Measurements from ENCODE around the gene CD37. TPM values are rescaled to one million over a fixed set of nuclear protein-coding genes. Genes with fewer than 3 reads are reported as not detected.
A peak's percentile ranks its signal among the peaks of the same experiment; 100 is the strongest.

CD37 gene
- total and polyA plus RNA-seq, 2 donors: 31.6 to 78.4 TPM

DNA sequence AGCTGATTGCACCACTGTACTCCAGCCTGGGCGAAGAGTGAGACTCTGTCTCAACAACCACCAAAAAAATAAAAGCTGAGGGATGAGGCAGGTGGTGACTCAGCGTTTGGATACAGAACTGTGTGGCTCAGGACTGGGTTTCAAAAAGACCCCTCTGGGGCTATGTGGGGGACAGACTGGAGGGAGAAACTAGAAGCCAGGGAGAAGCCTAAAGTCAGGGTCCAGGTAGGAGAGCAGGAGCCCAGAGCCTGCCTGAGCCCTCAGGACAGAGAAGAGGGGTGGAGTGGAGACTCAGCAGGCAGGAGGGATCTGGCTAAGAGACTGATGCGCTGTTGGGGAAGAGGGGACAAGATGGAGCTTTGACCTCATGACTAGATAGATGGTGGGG is 1.8 kb upstream of the CD37 start:
- WGBS: 53% methylated on average over 3 of the region's 3 CpGs
- no peaks in the 10 kb centered on the region for H3K9me3 ChIP-seq (ENCODE audit: control insufficient read depth in 2 of 2, insufficient read depth in 1 of 2, low read length in 1 of 2)
- peak overlapping the region; percentile 81 to 94 for H3K27ac ChIP-seq (ENCODE audit: low read depth in 1 of 2, low read length in 1 of 2)
- no peak for DNase-seq (ENCODE audit: low read depth in 6 of 9, low spot score in 9 of 9)
- H3K4me3 ChIP-seq (ENCODE audit: low read length in 2 of 2): no peak overlapping the region
- peaks cover 22 to 52% of the 10 kb centered on the region in 2 donors for H3K4me1 ChIP-seq (ENCODE audit: control insufficient read depth in 2 of 2, insufficient read depth in 2 of 2, low read length in 2 of 2)
- H3K27me3 ChIP-seq (ENCODE audit: control insufficient read depth in 2 of 2, insufficient read depth in 1 of 2, low read length in 1 of 2): no peaks in the 10 kb centered on the region
- peaks cover 11 to 14% of the 10 kb centered on the region in 2 donors for H3K36me3 ChIP-seq (ENCODE audit: control insufficient read depth in 2 of 2, insufficient read depth in 2 of 2, low read length in 1 of 2)

DNA sequence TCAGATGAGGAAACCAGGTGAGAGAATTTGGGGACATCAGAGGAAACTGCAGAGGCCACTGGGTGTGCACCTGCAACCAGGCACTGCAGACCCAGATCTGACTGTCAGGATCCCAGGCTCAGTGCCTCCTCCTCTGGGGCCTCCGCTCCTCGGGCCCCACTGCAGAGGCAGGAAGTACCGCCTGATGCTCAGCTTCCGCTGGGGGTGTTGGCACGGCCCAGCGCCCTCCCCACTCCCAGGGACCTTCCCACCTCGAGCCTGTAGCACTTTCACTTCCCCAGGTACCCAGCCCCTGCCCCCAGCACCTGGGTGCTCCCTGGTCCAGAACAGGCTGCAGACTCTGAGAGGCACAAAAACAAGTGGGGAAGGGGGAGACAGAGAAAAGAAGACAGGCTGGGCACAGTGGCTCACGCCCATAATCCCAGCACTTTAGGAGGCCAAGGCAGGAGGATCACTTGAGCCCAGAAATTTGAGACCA is 1.4 kb upstream of the CD37 start:
- Histone ChIP-seq H3K27me3 (ENCODE audit: control insufficient read depth in 2 of 2, insufficient read depth in 1 of 2, low read length in 1 of 2) (no peaks in the 10 kb centered on the region), H3K36me3 (ENCODE audit: control insufficient read depth in 2 of 2, insufficient read depth in 2 of 2, low read length in 1 of 2) (peaks cover 15 to 18% of the 10 kb centered on the region in 2 donors), H3K4me3 (ENCODE audit: low read length in 2 of 2) (peak overlapping the region; percentile 2 to 23), H3K9me3 (ENCODE audit: control insufficient read depth in 2 of 2, insufficient read depth in 1 of 2, low read length in 1 of 2) (no peaks in the 10 kb centered on the region), H3K27ac (ENCODE audit: low read depth in 1 of 2, low read length in 1 of 2) (peak overlapping the region; percentile 81 to 94), H3K4me1 (ENCODE audit: control insufficient read depth in 2 of 2, insufficient read depth in 2 of 2, low read length in 2 of 2) (peaks cover 22 to 52% of the 10 kb centered on the region in 2 donors)
- WGBS: 9% methylated on average over 8 of the region's 8 CpGs
- DNase-seq (ENCODE audit: low read depth in 6 of 9, low spot score in 9 of 9): peak; percentile 37 to 88 (median 61)

DNA sequence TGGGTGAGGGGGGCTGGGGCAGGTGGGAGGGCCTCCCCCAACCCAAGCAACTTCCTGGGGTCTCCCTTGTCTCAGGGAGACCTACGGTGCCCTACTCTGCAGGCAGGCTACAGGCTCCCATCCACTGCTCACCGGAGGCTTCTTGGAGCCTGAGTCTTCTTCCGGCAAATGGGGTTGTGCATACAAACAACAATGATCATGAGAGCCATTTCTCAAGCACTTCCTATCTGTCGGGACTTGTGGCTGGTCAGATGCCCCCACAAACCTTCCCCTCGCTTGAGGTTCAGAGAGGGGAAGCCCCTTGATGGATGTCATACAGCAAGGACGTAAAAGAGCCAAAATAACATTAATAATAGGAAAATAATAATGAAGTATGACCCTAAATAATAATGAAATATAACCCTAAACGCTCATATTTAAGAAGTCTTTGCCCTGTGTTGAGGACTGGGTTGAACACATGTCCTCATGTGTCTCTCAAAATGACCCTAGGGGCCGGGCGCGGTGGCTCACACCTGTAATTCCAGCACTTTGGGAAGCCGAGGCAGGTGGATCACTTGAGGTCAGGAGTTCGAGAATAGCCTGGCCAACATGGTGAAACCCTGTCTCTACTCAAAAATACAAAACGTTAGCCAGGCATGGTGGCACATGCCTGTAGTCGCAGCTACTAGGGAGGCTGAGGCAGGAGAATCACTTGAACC is 727 bp downstream of the CD37 start:
- H3K27ac ChIP-seq (ENCODE audit: low read depth in 1 of 2, low read length in 1 of 2): peak overlapping the region; percentile 88 to 94
- H3K4me1 ChIP-seq (ENCODE audit: control insufficient read depth in 2 of 2, insufficient read depth in 2 of 2, low read length in 2 of 2): peaks cover 22 to 57% of the 10 kb centered on the region in 2 donors
- H3K9me3 ChIP-seq (ENCODE audit: control insufficient read depth in 2 of 2, insufficient read depth in 1 of 2, low read length in 1 of 2): no peaks in the 10 kb centered on the region
- H3K4me3 ChIP-seq (ENCODE audit: low read length in 2 of 2): peak overlapping the region; percentile 56 to 81
- whole genome bisulfite sequencing: 58% methylated on average over 14 of the region's 14 CpGs
- DNase-seq (ENCODE audit: low read depth in 6 of 9, low spot score in 9 of 9): no peak
- peaks cover 22 to 34% of the 10 kb centered on the region in 2 donors for H3K36me3 ChIP-seq (ENCODE audit: control insufficient read depth in 2 of 2, insufficient read depth in 2 of 2, low read length in 1 of 2)
- H3K27me3 ChIP-seq (ENCODE audit: control insufficient read depth in 2 of 2, insufficient read depth in 1 of 2, low read length in 1 of 2): no peaks in the 10 kb centered on the region

DNA sequence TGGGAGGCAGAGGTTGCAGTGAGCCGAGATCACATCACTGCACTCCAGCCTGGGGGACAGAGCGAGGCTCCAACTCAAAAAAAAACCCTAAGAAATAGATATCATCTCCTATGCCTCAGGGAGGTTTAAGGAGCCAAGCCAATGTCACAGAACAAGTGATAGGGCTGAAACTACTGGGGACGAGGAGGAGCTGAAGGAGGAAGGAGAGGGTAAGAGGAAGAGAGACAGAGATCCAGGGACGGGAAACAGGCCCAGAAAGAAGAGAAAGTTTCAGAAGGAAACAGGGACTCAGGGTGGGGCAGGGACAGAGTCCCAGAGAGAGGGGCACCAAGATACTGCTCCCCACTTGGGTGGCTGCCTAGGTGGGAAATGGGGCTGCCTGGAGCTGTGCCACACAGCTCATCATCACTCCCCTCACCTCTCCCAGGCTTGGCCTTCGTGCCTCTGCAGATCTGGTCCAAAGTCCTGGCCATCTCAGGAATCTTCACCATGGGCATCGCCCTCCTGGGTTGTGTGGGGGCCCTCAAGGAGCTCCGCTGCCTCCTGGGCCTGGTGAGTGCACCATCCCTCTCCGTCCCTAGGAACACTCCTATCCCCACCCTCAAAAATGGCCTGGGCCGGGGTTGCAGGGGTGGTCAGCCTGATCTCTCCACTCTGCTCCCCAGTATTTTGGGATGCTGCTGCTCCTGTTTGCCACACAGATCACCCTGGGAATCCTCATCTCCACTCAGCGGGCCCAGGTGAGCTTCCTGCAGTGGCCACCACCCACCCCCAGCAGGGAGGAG is 1.5 kb downstream of the CD37 start:
- Histone ChIP-seq H3K4me1 (ENCODE audit: control insufficient read depth in 2 of 2, insufficient read depth in 2 of 2, low read length in 2 of 2) (peaks cover 22 to 53% of the 10 kb centered on the region in 2 donors), H3K36me3 (ENCODE audit: control insufficient read depth in 2 of 2, insufficient read depth in 2 of 2, low read length in 1 of 2) (peaks cover 22 to 34% of the 10 kb centered on the region in 2 donors), H3K9me3 (ENCODE audit: control insufficient read depth in 2 of 2, insufficient read depth in 1 of 2, low read length in 1 of 2) (no peaks in the 10 kb centered on the region), H3K27ac (ENCODE audit: low read depth in 1 of 2, low read length in 1 of 2) (no peak overlapping the region), H3K27me3 (ENCODE audit: control insufficient read depth in 2 of 2, insufficient read depth in 1 of 2, low read length in 1 of 2) (no peaks in the 10 kb centered on the region), H3K4me3 (ENCODE audit: low read length in 2 of 2) (no peak overlapping the region)
- no peak for DNase-seq (ENCODE audit: low read depth in 6 of 9, low spot score in 9 of 9)
- 96% methylated on average over 10 of the region's 10 CpGs for WGBS

DNA sequence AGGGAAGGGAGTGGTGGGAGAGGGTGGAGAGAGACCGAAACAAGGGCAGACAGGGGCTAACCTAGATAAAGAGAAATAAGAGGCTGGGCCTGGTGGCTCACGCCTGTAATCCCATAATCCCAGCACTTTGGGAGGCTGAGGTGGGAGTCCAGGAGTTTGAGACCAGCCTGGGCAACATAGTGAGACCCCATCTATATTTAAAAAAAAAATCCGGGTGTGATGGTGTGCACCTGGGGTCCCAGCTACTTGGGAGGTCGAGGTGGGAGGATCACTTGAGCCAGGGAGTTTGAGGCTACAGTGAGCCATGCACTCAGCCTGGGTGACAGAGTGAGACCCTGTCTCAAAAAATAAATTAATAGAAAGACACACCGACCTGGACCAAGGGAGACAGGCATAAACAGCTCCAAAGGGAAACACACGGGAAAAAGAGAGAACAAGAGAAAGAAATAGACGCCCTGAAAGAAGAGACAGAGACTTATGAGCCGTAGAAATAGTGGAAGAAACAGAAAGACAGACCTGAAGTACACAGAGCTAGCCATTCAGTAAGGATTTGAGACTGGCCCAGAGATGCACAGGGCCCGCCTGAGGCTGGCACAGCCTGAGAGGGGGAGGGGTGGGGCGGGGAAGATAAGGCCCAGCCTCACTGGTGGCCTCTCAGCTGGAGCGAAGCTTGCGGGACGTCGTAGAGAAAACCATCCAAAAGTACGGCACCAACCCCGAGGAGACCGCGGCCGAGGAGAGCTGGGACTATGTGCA is 2.2 kb downstream of the CD37 start:
- H3K27me3 ChIP-seq (ENCODE audit: control insufficient read depth in 2 of 2, insufficient read depth in 1 of 2, low read length in 1 of 2): no peaks in the 10 kb centered on the region
- no peak for DNase-seq (ENCODE audit: low read depth in 6 of 9, low spot score in 9 of 9)
- H3K9me3 ChIP-seq (ENCODE audit: control insufficient read depth in 2 of 2, insufficient read depth in 1 of 2, low read length in 1 of 2): no peaks in the 10 kb centered on the region
- H3K36me3 ChIP-seq (ENCODE audit: control insufficient read depth in 2 of 2, insufficient read depth in 2 of 2, low read length in 1 of 2): peaks cover 22 to 34% of the 10 kb centered on the region in 2 donors
- H3K27ac ChIP-seq (ENCODE audit: low read depth in 1 of 2, low read length in 1 of 2): no peak overlapping the region
- 94% methylated on average over 19 of the region's 19 CpGs for WGBS
- peaks cover 22 to 46% of the 10 kb centered on the region in 2 donors for H3K4me1 ChIP-seq (ENCODE audit: control insufficient read depth in 2 of 2, insufficient read depth in 2 of 2, low read length in 2 of 2)
- no peak overlapping the region for H3K4me3 ChIP-seq (ENCODE audit: low read length in 2 of 2)

DNA sequence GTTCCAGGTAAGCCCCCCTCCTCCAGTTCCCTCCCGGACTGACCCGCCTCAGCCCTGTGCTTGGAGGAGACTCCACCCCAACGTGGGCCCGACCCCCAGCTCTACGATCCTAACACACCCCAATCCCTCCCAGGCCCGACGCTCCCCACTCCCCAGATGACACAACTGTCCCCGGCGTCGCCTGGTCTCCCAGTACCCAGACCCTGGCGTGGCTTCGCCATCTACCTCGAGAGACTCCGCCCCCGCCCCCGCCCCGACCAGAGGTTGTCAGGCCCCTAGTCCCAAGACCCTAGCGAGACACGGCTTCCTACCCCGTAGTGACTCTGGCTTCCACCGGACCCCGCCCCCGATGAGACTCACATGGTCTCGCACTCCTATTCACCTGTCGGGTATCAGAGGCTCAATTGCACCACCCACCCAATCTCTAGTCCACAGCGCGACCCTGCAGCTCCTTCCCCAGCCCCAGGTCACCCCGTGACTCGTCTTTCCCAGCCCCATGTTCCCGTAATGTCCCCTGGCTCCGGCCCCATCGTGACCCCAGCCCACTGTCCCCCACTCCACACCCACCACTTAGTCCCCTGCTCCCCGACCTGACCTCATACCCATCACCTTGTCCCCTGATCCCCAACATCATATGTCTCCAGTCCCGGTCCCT is 2.9 kb downstream of the CD37 start:
- Histone ChIP-seq H3K36me3 (ENCODE audit: control insufficient read depth in 2 of 2, insufficient read depth in 2 of 2, low read length in 1 of 2) (peaks cover 22 to 34% of the 10 kb centered on the region in 2 donors), H3K4me1 (ENCODE audit: control insufficient read depth in 2 of 2, insufficient read depth in 2 of 2, low read length in 2 of 2) (peaks cover 22 to 38% of the 10 kb centered on the region in 2 donors), H3K9me3 (ENCODE audit: control insufficient read depth in 2 of 2, insufficient read depth in 1 of 2, low read length in 1 of 2) (no peaks in the 10 kb centered on the region), H3K27ac (ENCODE audit: low read depth in 1 of 2, low read length in 1 of 2) (no peak overlapping the region), H3K27me3 (ENCODE audit: control insufficient read depth in 2 of 2, insufficient read depth in 1 of 2, low read length in 1 of 2) (no peaks in the 10 kb centered on the region), H3K4me3 (ENCODE audit: low read length in 2 of 2) (no peak overlapping the region)
- no peak for DNase-seq (ENCODE audit: low read depth in 6 of 9, low spot score in 9 of 9)
- WGBS: 94% methylated on average over 34 of the region's 34 CpGs

DNA sequence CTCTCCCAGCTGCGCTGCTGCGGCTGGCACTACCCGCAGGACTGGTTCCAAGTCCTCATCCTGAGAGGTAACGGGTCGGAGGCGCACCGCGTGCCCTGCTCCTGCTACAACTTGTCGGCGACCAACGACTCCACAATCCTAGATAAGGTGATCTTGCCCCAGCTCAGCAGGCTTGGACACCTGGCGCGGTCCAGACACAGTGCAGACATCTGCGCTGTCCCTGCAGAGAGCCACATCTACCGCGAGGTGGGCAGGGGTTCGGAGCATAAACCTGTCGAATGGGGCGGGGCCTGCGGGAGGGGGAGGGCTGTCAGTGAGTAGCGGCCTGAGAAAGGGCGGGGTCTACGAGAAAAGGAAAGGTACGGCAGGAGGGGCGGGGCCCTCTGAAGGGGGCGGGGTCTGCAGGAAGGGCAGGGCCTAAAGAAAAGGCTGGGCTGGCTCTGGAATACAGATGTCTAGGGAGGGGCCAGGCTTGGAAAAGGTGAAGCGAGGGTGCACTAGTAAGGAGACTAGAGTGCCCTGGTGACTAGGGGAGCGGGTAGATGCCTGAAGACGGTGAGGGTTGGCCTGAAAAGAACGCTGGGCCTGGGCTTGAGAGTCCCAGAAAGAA is 3.6 kb downstream of the CD37 start:
- Histone ChIP-seq H3K4me1 (ENCODE audit: control insufficient read depth in 2 of 2, insufficient read depth in 2 of 2, low read length in 2 of 2) (peaks cover 16 to 32% of the 10 kb centered on the region in 2 donors), H3K4me3 (ENCODE audit: low read length in 2 of 2) (no peak overlapping the region), H3K9me3 (ENCODE audit: control insufficient read depth in 2 of 2, insufficient read depth in 1 of 2, low read length in 1 of 2) (no peaks in the 10 kb centered on the region), H3K27me3 (ENCODE audit: control insufficient read depth in 2 of 2, insufficient read depth in 1 of 2, low read length in 1 of 2) (no peaks in the 10 kb centered on the region), H3K27ac (ENCODE audit: low read depth in 1 of 2, low read length in 1 of 2) (no peak overlapping the region), H3K36me3 (ENCODE audit: control insufficient read depth in 2 of 2, insufficient read depth in 2 of 2, low read length in 1 of 2) (peaks cover 22 to 34% of the 10 kb centered on the region in 2 donors)
- WGBS: 93% methylated on average over 30 of the region's 30 CpGs
- no peak for DNase-seq (ENCODE audit: low read depth in 6 of 9, low spot score in 9 of 9)

DNA sequence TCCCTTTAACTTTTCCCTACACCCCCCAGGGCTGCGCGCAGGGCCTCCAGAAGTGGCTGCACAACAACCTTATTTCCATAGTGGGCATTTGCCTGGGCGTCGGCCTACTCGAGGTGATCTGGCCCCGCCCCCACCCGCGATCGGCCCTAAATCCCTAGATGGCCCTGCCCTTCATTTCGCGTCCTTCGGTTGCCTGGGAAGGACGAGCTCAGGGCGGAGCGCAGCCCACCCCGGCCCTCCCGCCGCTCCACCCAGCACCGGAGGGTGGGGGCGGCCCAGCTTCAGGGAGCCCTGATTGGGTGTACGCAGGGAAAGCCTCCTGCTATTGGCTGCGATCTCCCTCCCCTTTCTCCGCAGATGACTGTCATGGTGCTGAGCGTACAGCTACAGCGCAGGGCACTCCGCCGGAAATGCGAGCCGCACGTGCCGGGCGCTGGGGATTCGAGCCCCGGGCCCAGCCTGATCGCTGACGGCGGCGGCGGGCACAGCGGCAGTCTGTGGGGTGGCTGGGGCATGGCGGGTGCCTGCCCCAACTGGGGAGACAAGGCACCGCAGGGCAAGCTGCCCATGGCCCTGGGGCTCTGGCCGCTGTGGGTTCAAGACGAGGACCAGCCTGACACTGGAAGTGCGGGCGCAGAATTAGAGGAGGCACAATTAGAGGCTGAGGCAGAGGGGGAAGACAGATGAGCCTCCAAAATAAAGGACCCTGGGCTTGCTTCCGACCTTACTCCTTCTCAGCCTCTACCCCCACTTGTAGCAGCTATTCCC is 4.3 kb downstream of the CD37 start:
- Histone ChIP-seq H3K9me3 (ENCODE audit: control insufficient read depth in 2 of 2, insufficient read depth in 1 of 2, low read length in 1 of 2) (no peaks in the 10 kb centered on the region), H3K4me3 (ENCODE audit: low read length in 2 of 2) (no peak overlapping the region), H3K27ac (ENCODE audit: low read depth in 1 of 2, low read length in 1 of 2) (peak overlapping the region in 1 of 2 donors; percentile 36), H3K27me3 (ENCODE audit: control insufficient read depth in 2 of 2, insufficient read depth in 1 of 2, low read length in 1 of 2) (no peaks in the 10 kb centered on the region), H3K36me3 (ENCODE audit: control insufficient read depth in 2 of 2, insufficient read depth in 2 of 2, low read length in 1 of 2) (peaks cover 22 to 34% of the 10 kb centered on the region in 2 donors), H3K4me1 (ENCODE audit: control insufficient read depth in 2 of 2, insufficient read depth in 2 of 2, low read length in 2 of 2) (peaks cover 11 to 25% of the 10 kb centered on the region in 2 donors)
- DNase-seq (ENCODE audit: low read depth in 6 of 9, low spot score in 9 of 9): no peak
- 92% methylated on average over 47 of the region's 47 CpGs for WGBS
